ENCODE data around the gene HES5.
"Not testable (repeated sequence)": the region's sequence is repeated elsewhere in the genome, so short reads cannot be mapped to it uniquely, and the experiment has no call there.

HES5 gene

GRCh38 chr1:2561898-2562895 lies 32.1 kb upstream of the HES5 start:
- DNase-seq (ENCODE audit: insufficient read length, low spot score) (no peak), FAIRE-seq (no peak)

GRCh38 chr1:2561446-2561845 lies 31.4 kb upstream of the HES5 start:
- no peak for FAIRE-seq
- no peak for DNase-seq (ENCODE audit: insufficient read length, low spot score)

- FAIRE-seq (no peak), DNase-seq (ENCODE audit: insufficient read length, low spot score) (no peak)
Observed at GRCh38 chr1:2560299-2561073, 30.4 kb upstream of the HES5 start.

- FAIRE-seq (no peak), DNase-seq (ENCODE audit: insufficient read length, low spot score) (no peak)
Observed at GRCh38 chr1:2559509-2560298, 29.6 kb upstream of the HES5 start.

- DNase-seq (ENCODE audit: insufficient read length, low spot score) (no peak), FAIRE-seq (no peak)
Observed at GRCh38 chr1:2558861-2559260, 28.8 kb upstream of the HES5 start.

- DNase-seq (ENCODE audit: insufficient read length, low spot score) (no peak), FAIRE-seq (no peak)
Observed at GRCh38 chr1:2558420-2558819, 28.4 kb upstream of the HES5 start.

- FAIRE-seq: no peak
- no peak for DNase-seq (ENCODE audit: insufficient read length, low spot score)
Observed at GRCh38 chr1:2557482-2558400, 27.7 kb upstream of the HES5 start.

GRCh38 chr1:2556678-2557481 lies 26.8 kb upstream of the HES5 start:
- no peak for DNase-seq (ENCODE audit: insufficient read length, low spot score)
- FAIRE-seq: no peak

- FAIRE-seq (no peak), DNase-seq (ENCODE audit: insufficient read length, low spot score) (no peak)
Observed at GRCh38 chr1:2556277-2556677, 26.2 kb upstream of the HES5 start, which contains the start of gene TNFRSF14. Gene TNFRSF14 (plus strand): TSS chr1:2556371. CDS start chr1:2556665, 294 bp downstream.

- no peak for FAIRE-seq
- DNase-seq (ENCODE audit: insufficient read length, low spot score): no peak
Observed at GRCh38 chr1:2555634-2556276, 25.7 kb upstream of the HES5 start.

- FAIRE-seq: no peak
Observed at GRCh38 chr1:2554621-2555387, 24.7 kb upstream of the HES5 start.

GRCh38 chr1:2553871-2554620 lies 24.0 kb upstream of the HES5 start:
- no peak for DNase-seq (ENCODE audit: insufficient read length, low spot score)
- FAIRE-seq: no peak

More at GRCh38 chr1:2554621-2555387, 24.7 kb upstream of the HES5 start:
- no peak for DNase-seq (ENCODE audit: insufficient read length, low spot score)

- DNase-seq (ENCODE audit: insufficient read length, low spot score); FAIRE-seq: not testable (repeated sequence)
Observed at GRCh38 chr1:2553076-2553475, 23.0 kb upstream of the HES5 start.

- FAIRE-seq (no peak), DNase-seq (ENCODE audit: insufficient read length, low spot score) (no peak)
Observed at GRCh38 chr1:2552189-2552588, 22.1 kb upstream of the HES5 start.

GRCh38 chr1:2551544-2551943 lies 21.5 kb upstream of the HES5 start:
- FAIRE-seq: not testable (repeated sequence)

GRCh38 chr1:2550309-2550861 lies 20.3 kb upstream of the HES5 start:
- DNase-seq (ENCODE audit: insufficient read length, low spot score); FAIRE-seq: not testable (repeated sequence)

More at GRCh38 chr1:2551544-2551943, 21.5 kb upstream of the HES5 start:
- DNase-seq (ENCODE audit: insufficient read length, low spot score): not testable (repeated sequence)
